GM12878 (cell line): ENCODE data around the gene ASCC2. TPM values are rescaled to one million over a fixed set of nuclear protein-coding genes. Genes with fewer than 3 reads are reported as not detected.

Source experiments
- ATAC-seq: fragments of 200-7000 bp; cut with Tn5 transposase; 3 replicates; pipeline ENCODE4 v1.9.1; 2020; ENCODE audit warnings: mild to moderate bottlenecking, moderate library complexity
- BruUV-seq: library from RNA; stranded (reverse); fragments of 400-500 nt; replicated peaks from 2 replicates; lab custom pipeline; 2021; lab: Mats Ljungman, UMichigan
- CTCF ChIA-PET: fragments of 300-600 bp; sonication (Branson Sonifier 250); formaldehyde crosslinking; extraction: SDS; loops from one replicate; lab custom pipeline; 2021; ENCODE audit warnings: inconsistent platforms; lab: Yijun Ruan, JAX
- POLR2A ChIA-PET: fragments of 350-600 bp; formaldehyde crosslinking; extraction: SDS; loops from one replicate; lab custom pipeline; 2021; ENCODE audit warnings: inconsistent platforms; lab: Charles Lee
- RAD21 ChIA-PET: fragments of 300-600 bp; sonication (Branson Sonifier 250); formaldehyde crosslinking; loops from one replicate; lab custom pipeline; 2023; ENCODE audit warnings: antibody characterized with exemption; ENCODE audit not compliant: unreplicated experiment; lab: Charles Lee
- SMC1A ChIA-PET: fragments of 300-600 bp; sonication (Branson Sonifier 250); formaldehyde crosslinking; loops from one replicate; lab custom pipeline; 2023; ENCODE audit not compliant: unreplicated experiment, uncharacterized antibody; lab: Charles Lee
- DNase-seq: peaks from one replicate; pipeline ENCODE4 v3.0.0-alpha.2; 2011; ENCODE audit warnings: low read depth, low spot score
- FAIRE-seq: peaks from 3 replicates; lab custom pipeline; 2011; peaks lifted over from hg19 to GRCh38; lab: Jason Lieb, UNC
- H2AFZ ChIP-seq: 2 replicates; pipeline ENCODE4 v1.6.0; 2011; ENCODE audit warnings: low read depth, low read length, control low read depth; ENCODE audit not compliant: control insufficient read depth
- H3K27ac ChIP-seq: 2 replicates; pipeline ENCODE4 v1.5.1; 2011; ENCODE audit warnings: control low read depth; ENCODE audit not compliant: control insufficient read depth, insufficient read depth
- H3K27me3 ChIP-seq, 2 experiments: replicated peaks in 1 of 2; 2 replicates each; pipeline versions ENCODE4 v1.6.0 to v1.6.1; 2011; ENCODE audit warnings: low read length in 1 of 2; ENCODE audit not compliant: control insufficient read depth in 2 of 2, insufficient read depth in 2 of 2
- H3K36me3 ChIP-seq, 2 experiments: 2 replicates each; pipeline ENCODE4 v1.5.1; 2011; ENCODE audit warnings: low read length in 1 of 2; ENCODE audit not compliant: control insufficient read depth in 2 of 2, insufficient read depth in 2 of 2
- H3K4me1 ChIP-seq: 2 replicates; pipeline ENCODE4 v1.6.1; 2011; ENCODE audit warnings: mild to moderate bottlenecking, low read length, moderate library complexity, mixed read lengths; ENCODE audit not compliant: control insufficient read depth, insufficient read depth
- H3K4me2 ChIP-seq: 2 replicates; pipeline ENCODE4 v1.6.0; 2011; ENCODE audit warnings: control low read depth; ENCODE audit not compliant: control insufficient read depth, insufficient read depth
- H3K4me3 ChIP-seq: fragments of 200-600 bp; sonication (generic); 2 replicates; pipeline ENCODE4 v1.5.1; 2016
- H3K79me2 ChIP-seq: 2 replicates; pipeline ENCODE4 v1.6.0; 2011; ENCODE audit warnings: low read length; ENCODE audit not compliant: control insufficient read depth, insufficient read depth
- H3K9ac ChIP-seq: 2 replicates; pipeline ENCODE4 v1.8.0; 2011; ENCODE audit warnings: low read length, control low read depth, mixed read lengths; ENCODE audit not compliant: control insufficient read depth, insufficient read depth
- H3K9me3 ChIP-seq: replicated peaks from 3 replicates; pipeline ENCODE4 v1.5.1; 2011; ENCODE audit warnings: mild to moderate bottlenecking, low read length; ENCODE audit not compliant: control insufficient read depth, insufficient read depth
- H4K20me1 ChIP-seq: 2 replicates; pipeline ENCODE4 v1.6.0; 2011; ENCODE audit not compliant: control insufficient read depth, insufficient read depth
- E2F8 ChIP-seq: fragments of 450-650 bp; IDR thresholded peaks from 2 replicates; pipeline ENCODE4 v1.6.1; 2018; ENCODE audit warnings: mild to moderate bottlenecking, low read depth, moderate library complexity; ENCODE audit not compliant: partially characterized antibody
- HDGF ChIP-seq: fragments of 450-650 bp; IDR thresholded peaks from 2 replicates; pipeline ENCODE4 v1.6.1; 2016; ENCODE audit warnings: antibody characterized with exemption
- USF2 ChIP-seq: IDR thresholded peaks from 2 replicates; pipeline ENCODE4 v1.6.1; 2011; ENCODE audit warnings: low read depth, low read length, improper control_type of control experiment, borderline replicate concordance
- WGBS: methylation state at CpG from one replicate; pipeline ENCODE4 v1.1.6; 2016; ENCODE audit warnings: low lambda C conversion rate; ENCODE audit not compliant: insufficient replicate concordance, insufficient coverage; ENCODE audit errors: missing lambda C conversion rate; 5-methylcytosine and 5-hydroxymethylcytosine counted together
- in situ Hi-C: fragments of 300-500 bp; cut with MboI; formaldehyde crosslinking; loops from 9 replicates; pipeline ENCODE4 v1.14.3; 2018; ENCODE audit warnings: mixed read lengths
- intact Hi-C: fragments of 100-400 bp; cut with micrococcal nuclease; formaldehyde crosslinking; loops from one replicate; pipeline ENCODE4 v1.14.2; 2022; ENCODE audit not compliant: unreplicated experiment
- polyA plus RNA-seq, 11 experiments: library from polyadenylated mRNA; depleted of rRNA in 4 of 11; unstranded in 6 of 11; stranded (reverse) in 5 of 11; fragments of >200 nt; fragmentation: Nextera tagmentation in 4 of 11; fragmentation: Illumina TruSeq in 1 of 11; extraction: Ambion mirVana in 4 of 11; extraction: Trizol in 1 of 11; gene quantifications; 1 replicate in 1 of 11; 2 replicates in 10 of 11; pipeline versions ENCODE4 v1.2.1 to v1.2.3, GENCODE V29; 2011 to 2016; ENCODE audit warnings: inconsistent platforms in 2 of 11, missing spikeins in 2 of 11, low read depth in 1 of 11
- total RNA-seq, 4 experiments: library from RNA; depleted of rRNA in 3 of 4; stranded (reverse); fragments of >200 nt in 3 of 4; fragmentation: Illumina TruSeq in 1 of 4; extraction: Trizol in 1 of 4; gene quantifications; 2 replicates each; pipeline versions ENCODE4 v1.2.1 to v1.2.3, GENCODE V29; 2013 to 2021

Gene ASCC2
- total and polyA plus RNA-seq, 10 of the 15 experiments (the other 5 are each of a cell fraction or from before 2014, with no cell fraction given) = 5.3 to 91.4 (median 56.5) TPM

GRCh38 chr22:29788339-29789279 lies 49.5 kb downstream of the ASCC2 start:
- no peaks in the 10 kb centered on the region for H4K20me1 ChIP-seq
- no peaks in the 10 kb centered on the region for H3K4me1 ChIP-seq
- no peaks in the 10 kb centered on the region for H3K79me2 ChIP-seq
- DNase-seq (no peak), FAIRE-seq (no peak), ATAC-seq (no peak)
- in situ Hi-C loops = no loop called here
- intact Hi-C loops = no loop called here
- no peak overlapping the region for H3K4me2 ChIP-seq
- H3K36me3 ChIP-seq = peaks cover 21 to 29% of the 10 kb centered on the region in 2 experiments; a peak in 3 of 4 replicates
- no peaks in the 10 kb centered on the region for H3K27me3 ChIP-seq
- H3K27ac ChIP-seq = no peak overlapping the region
- no peak overlapping the region for H3K4me3 ChIP-seq
- POLR2A ChIA-PET = interaction anchor here (0.5 kb wide), 1 partner anchor 35 kb away, joined by 3 read pairs; no protein-coding TSS in a partner anchor
- no peak overlapping the region for H3K9ac ChIP-seq
- 95% methylated on average over 27 of the region's 27 CpGs for WGBS
- SMC1A ChIA-PET = no interaction called here
- CTCF ChIA-PET = no interaction called here
- RAD21 ChIA-PET = no interaction called here
- no peaks in the 10 kb centered on the region for H3K9me3 ChIP-seq
- no peak for TF ChIP-seq HDGF
- TF ChIP-seq E2F8 = no peak
- TF ChIP-seq USF2 = no peak
- no peak overlapping the region for H2AFZ ChIP-seq
- no TSS peak for BruUV-seq
